ENCODE measurements around the gene LRPPRC. TPM values are rescaled to one million over a fixed set of nuclear protein-coding genes. Genes with fewer than 3 reads are reported as not detected.

Gene LRPPRC
- total RNA-seq, 4 donors from 2014 or later = 40.9 to 61.8 (median 49.5) TPM

DNA sequence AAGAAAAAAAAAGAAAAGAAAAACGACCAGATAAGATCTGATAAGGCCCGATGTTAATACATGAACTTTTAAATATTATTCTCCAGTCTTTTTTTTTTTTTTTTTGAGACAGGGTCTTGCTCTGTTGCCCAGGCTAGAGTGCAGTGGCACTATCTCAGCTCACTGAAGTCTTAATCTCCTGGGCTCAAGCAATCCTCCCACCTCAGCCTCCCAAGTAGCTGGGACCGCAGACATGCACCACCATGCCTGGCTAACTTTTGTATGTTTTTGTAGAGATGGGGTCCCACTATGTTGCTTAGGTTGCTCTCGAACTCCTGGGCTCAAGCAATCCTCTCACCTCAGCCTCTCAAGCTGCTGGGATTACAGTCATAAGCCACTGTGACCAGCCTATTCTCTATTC, 158.8 kb downstream of the LRPPRC start:
- no peak for TF ChIP-seq POLR2A (IDR thresholded peaks at IDR 0.05)
- TF ChIP-seq POLR2AphosphoS5 (IDR thresholded peaks at IDR 0.05) = no peak
- TF ChIP-seq CTCF (IDR thresholded peaks at IDR 0.05) = no peak
- TF ChIP-seq EP300 (IDR thresholded peaks at IDR 0.05) = no peak
- ATAC-seq = no peak
- Histone ChIP-seq H3K27me3 (peaks cover 14% of the 10 kb centered on the region), H3K9me3 (no peaks in the 10 kb centered on the region), H3K4me1 (peaks cover 0 to 2% (median 0%) of the 10 kb centered on the region in 3 donors), H3K27ac (no peak overlapping the region), H3K36me3 (no peaks in the 10 kb centered on the region), H3K4me3 (no peak overlapping the region)
- WGBS, 2 donors (ENCODE audit: low coverage in 1 of 2) = 72 to 88% methylated on average over 3 to 4 of the region's 4 CpGs

Small RNA genes within 50 kb of the gene (small RNA-seq; reads per million reads assigned to genes)
- 0 reads per million in 4 donors for gene RN7SL455P
- 0 reads per million in 4 donors for gene RNU6-1048P

Other genes with a start within 250 kb of the LRPPRC start
- gene DYNC2LI1, start 221.9 kb downstream of the LRPPRC start, total RNA-seq = 10 to 100 TPM; 18.5 to 32.2 (median 26.1) TPM
- gene ABCG5, start 157.2 kb downstream of the LRPPRC start, total RNA-seq = not detected
- under 1 TPM in 1 of 4 donors, not detected in 3; 0.12 TPM for gene ABCG8, start 157.0 kb downstream of the LRPPRC start, total RNA-seq
- 100 to 1,000 TPM in 1 of 4 donors, 10 to 100 TPM in 3; 62.9 to 125 (median 81.3) TPM for gene PPM1B, start 172.9 kb upstream of the LRPPRC start, total RNA-seq